ENCODE measurements around the gene ASCL5.

Gene ASCL5

GRCh38 chr1:201119206-201120197, 7.5 kb downstream of the ASCL5 start:
- Histone ChIP-seq H3K4me1 (ENCODE audit: control insufficient read depth, low read length) (0 out of 2 replicates have a peak, but pooled peaks cover 3% of the 10 kb centered on the region), H3K27ac (ENCODE audit: low read depth, low read length) (no peak overlapping the region), H3K27me3 (ENCODE audit: control insufficient read depth, low read length) (peaks cover 32% of the 10 kb centered on the region; the same call in 1 of the 2 replicates), H4K20me1 (ENCODE audit: control insufficient read depth, insufficient read depth, low read depth, low read length) (no peaks in the 10 kb centered on the region), H3K36me3 (ENCODE audit: control insufficient read depth, low read length) (no peaks in the 10 kb centered on the region), H3K4me2 (ENCODE audit: low read length) (no peak overlapping the region), H3K9me2 (replicated peaks; ENCODE audit: control insufficient read depth, low read length) (no peaks in the 10 kb centered on the region), H3K79me2 (ENCODE audit: control insufficient read depth, low read length) (no peaks in the 10 kb centered on the region), H3F3A (ENCODE audit: control insufficient read depth, insufficient read depth) (no peaks in the 10 kb centered on the region), H3K9me3 (ENCODE audit: control insufficient read depth, insufficient read depth, low read length) (no peaks in the 10 kb centered on the region), H3K4me3 (ENCODE audit: low read length) (no peak overlapping the region)
- TF ChIP-seq EZH2phosphoT487 (IDR thresholded peaks at IDR 0.05; ENCODE audit: borderline replicate concordance, low read length) = no peak
- TF ChIP-seq, protein P1, sequence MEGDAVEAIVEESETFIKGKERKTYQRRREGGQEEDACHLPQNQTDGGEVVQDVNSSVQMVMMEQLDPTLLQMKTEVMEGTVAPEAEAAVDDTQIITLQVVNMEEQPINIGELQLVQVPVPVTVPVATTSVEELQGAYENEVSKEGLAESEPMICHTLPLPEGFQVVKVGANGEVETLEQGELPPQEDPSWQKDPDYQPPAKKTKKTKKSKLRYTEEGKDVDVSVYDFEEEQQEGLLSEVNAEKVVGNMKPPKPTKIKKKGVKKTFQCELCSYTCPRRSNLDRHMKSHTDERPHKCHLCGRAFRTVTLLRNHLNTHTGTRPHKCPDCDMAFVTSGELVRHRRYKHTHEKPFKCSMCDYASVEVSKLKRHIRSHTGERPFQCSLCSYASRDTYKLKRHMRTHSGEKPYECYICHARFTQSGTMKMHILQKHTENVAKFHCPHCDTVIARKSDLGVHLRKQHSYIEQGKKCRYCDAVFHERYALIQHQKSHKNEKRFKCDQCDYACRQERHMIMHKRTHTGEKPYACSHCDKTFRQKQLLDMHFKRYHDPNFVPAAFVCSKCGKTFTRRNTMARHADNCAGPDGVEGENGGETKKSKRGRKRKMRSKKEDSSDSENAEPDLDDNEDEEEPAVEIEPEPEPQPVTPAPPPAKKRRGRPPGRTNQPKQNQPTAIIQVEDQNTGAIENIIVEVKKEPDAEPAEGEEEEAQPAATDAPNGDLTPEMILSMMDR (IDR thresholded peaks at IDR 0.05; ENCODE audit: low read depth, low read length, poor library complexity, severe bottlenecking) = peak; percentile 72

GRCh38 chr1:201116091-201116490, 10.9 kb downstream of the ASCL5 start:
- Histone ChIP-seq H4K20me1 (ENCODE audit: control insufficient read depth, insufficient read depth, low read depth, low read length) (no peaks in the 10 kb centered on the region), H3K36me3 (ENCODE audit: control insufficient read depth, low read length) (no peaks in the 10 kb centered on the region), H3K9me3 (ENCODE audit: control insufficient read depth, insufficient read depth, low read length) (no peaks in the 10 kb centered on the region), H3K9me2 (replicated peaks; ENCODE audit: control insufficient read depth, low read length) (no peaks in the 10 kb centered on the region), H3K79me2 (ENCODE audit: control insufficient read depth, low read length) (no peaks in the 10 kb centered on the region), H3F3A (ENCODE audit: control insufficient read depth, insufficient read depth) (no peaks in the 10 kb centered on the region), H3K4me3 (ENCODE audit: low read length) (no peak overlapping the region), H3K27ac (ENCODE audit: low read depth, low read length) (no peak overlapping the region), H3K4me2 (ENCODE audit: low read length) (no peak overlapping the region), H3K4me1 (ENCODE audit: control insufficient read depth, low read length) (0 out of 2 replicates have a peak, but pooled peaks cover 3% of the 10 kb centered on the region), H3K27me3 (ENCODE audit: control insufficient read depth, low read length) (peaks cover 18% of the 10 kb centered on the region; the same call in 1 of the 2 replicates)
- no peak for TF ChIP-seq EZH2phosphoT487 (IDR thresholded peaks at IDR 0.05; ENCODE audit: borderline replicate concordance, low read length)
- TF ChIP-seq, protein P1 (IDR thresholded peaks at IDR 0.05; ENCODE audit: low read depth, low read length, poor library complexity, severe bottlenecking) = no peak

DNA sequence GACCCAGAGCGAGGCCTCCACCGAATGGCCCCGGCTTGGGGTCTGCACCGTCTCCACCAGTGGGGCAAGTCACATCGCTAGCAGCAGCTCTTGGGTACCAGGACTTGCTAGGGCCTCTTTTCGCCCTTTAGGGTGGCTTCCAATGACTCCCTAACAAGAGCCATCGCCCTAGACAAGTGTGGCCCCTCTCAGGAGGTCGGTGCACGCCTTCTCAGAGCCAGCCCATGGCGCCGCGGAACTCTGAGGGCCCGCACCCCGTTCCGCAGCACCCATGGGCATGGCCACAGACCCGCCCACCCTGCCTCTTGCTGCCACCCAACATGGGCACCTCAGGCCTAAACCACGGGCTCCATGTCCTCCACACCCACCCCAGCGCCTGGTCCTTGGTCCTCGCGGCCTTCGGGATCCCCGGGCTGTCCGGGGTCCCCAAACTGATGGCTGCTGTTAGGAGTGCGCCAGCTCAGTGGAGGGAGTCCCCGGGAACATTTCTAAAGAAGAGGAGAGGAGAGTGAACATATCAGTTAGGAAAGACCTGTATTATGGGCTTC, 11.5 kb downstream of the ASCL5 start:
- no peak overlapping the region for H3K4me2 ChIP-seq (ENCODE audit: low read length)

More for the DNA sequence above, 11.5 kb downstream of the ASCL5 start:
- no peak overlapping the region for H3K27ac ChIP-seq (ENCODE audit: low read depth, low read length)
- 0 out of 2 replicates have a peak, but pooled peaks cover 3% of the 10 kb centered on the region for H3K4me1 ChIP-seq (ENCODE audit: control insufficient read depth, low read length)
- H3K36me3 ChIP-seq (ENCODE audit: control insufficient read depth, low read length) = no peaks in the 10 kb centered on the region
- no peaks in the 10 kb centered on the region for H3K9me3 ChIP-seq (ENCODE audit: control insufficient read depth, insufficient read depth, low read length)
- H3K4me3 ChIP-seq (ENCODE audit: low read length) = no peak overlapping the region
- H3K27me3 ChIP-seq (ENCODE audit: control insufficient read depth, low read length) = peaks cover 15% of the 10 kb centered on the region; the same call in 1 of the 2 replicates
- H3F3A ChIP-seq (ENCODE audit: control insufficient read depth, insufficient read depth) = no peaks in the 10 kb centered on the region
- no peaks in the 10 kb centered on the region for H4K20me1 ChIP-seq (ENCODE audit: control insufficient read depth, insufficient read depth, low read depth, low read length)
- TF ChIP-seq EZH2phosphoT487 (IDR thresholded peaks at IDR 0.05; ENCODE audit: borderline replicate concordance, low read length) = no peak
- TF ChIP-seq, protein P1 (IDR thresholded peaks at IDR 0.05; ENCODE audit: low read depth, low read length, poor library complexity, severe bottlenecking) = no peak
- H3K79me2 ChIP-seq (ENCODE audit: control insufficient read depth, low read length) = no peaks in the 10 kb centered on the region
- H3K9me2 ChIP-seq (replicated peaks; ENCODE audit: control insufficient read depth, low read length) = no peaks in the 10 kb centered on the region
